Suprapubic skin (tissue), 4 donors: ENCODE data around the gene FUT9.

Source experiments
- EP300 ChIP-seq: sonication (generic); formaldehyde crosslinking; IDR thresholded peaks from one replicate; pipeline ENCODE4 v1.6.1; 2017; ENCODE audit warnings: antibody characterized with exemption
- POLR2AphosphoS5 ChIP-seq, 3 donors: sonication (generic); formaldehyde crosslinking; IDR thresholded peaks; one replicate each; pipeline ENCODE4 v1.6.1; 2017; ENCODE audit warnings: antibody characterized with exemption in 3 of 3
- TF ChIP-seq, protein P1 (sequence below), 2 donors: fragments of 200-600 bp in 1 of 2; fragments of 450-650 bp in 1 of 2; sonication (generic) in 1 of 2; IDR thresholded peaks; one replicate each; pipeline ENCODE4 v1.5.1; 2016 to 2019; ENCODE audit warnings: antibody characterized with exemption in 2 of 2, mild to moderate bottlenecking in 1 of 2, moderate library complexity in 1 of 2

- TF ChIP-seq, protein P1, sequence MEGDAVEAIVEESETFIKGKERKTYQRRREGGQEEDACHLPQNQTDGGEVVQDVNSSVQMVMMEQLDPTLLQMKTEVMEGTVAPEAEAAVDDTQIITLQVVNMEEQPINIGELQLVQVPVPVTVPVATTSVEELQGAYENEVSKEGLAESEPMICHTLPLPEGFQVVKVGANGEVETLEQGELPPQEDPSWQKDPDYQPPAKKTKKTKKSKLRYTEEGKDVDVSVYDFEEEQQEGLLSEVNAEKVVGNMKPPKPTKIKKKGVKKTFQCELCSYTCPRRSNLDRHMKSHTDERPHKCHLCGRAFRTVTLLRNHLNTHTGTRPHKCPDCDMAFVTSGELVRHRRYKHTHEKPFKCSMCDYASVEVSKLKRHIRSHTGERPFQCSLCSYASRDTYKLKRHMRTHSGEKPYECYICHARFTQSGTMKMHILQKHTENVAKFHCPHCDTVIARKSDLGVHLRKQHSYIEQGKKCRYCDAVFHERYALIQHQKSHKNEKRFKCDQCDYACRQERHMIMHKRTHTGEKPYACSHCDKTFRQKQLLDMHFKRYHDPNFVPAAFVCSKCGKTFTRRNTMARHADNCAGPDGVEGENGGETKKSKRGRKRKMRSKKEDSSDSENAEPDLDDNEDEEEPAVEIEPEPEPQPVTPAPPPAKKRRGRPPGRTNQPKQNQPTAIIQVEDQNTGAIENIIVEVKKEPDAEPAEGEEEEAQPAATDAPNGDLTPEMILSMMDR (IDR thresholded peaks at IDR 0.05), result no peak
- TF ChIP-seq EP300 (no peak), POLR2AphosphoS5 (IDR thresholded peaks at IDR 0.05) (no peak)
Measured at GRCh38 chr6:96186094-96186493, 170.3 kb downstream of the FUT9 start.
